GM18498 (cell line): ENCODE results near the gene MRFAP1L1.
"Not testable (repeated sequence)": the region's sequence is repeated elsewhere in the genome, so short reads cannot be mapped to it uniquely, and the experiment has no call there.

Experiments used
- ATAC-seq: cut with Tn5 transposase; IDR thresholded peaks from one replicate; pipeline ENCODE4 v1.9.1; 2021; ENCODE audit warnings: mild to moderate bottlenecking, moderate library complexity; ENCODE audit not compliant: unreplicated experiment

The MRFAP1L1 gene

GRCh38 chr4:6734165-6734786 is 24.6 kb upstream of the MRFAP1L1 start:
- no peak for ATAC-seq

GRCh38 chr4:6733358-6734164 is 23.9 kb upstream of the MRFAP1L1 start:
- no peak for ATAC-seq

GRCh38 chr4:6732441-6733357 is 23.0 kb upstream of the MRFAP1L1 start:
- no peak for ATAC-seq

- no peak for ATAC-seq
These were observed 22.1 kb upstream of the MRFAP1L1 start for GRCh38 chr4:6731780-6732179.

- ATAC-seq: no peak
These were observed 21.6 kb upstream of the MRFAP1L1 start for GRCh38 chr4:6731318-6731675.

GRCh38 chr4:6730603-6731317 is 21.1 kb upstream of the MRFAP1L1 start:
- ATAC-seq: no peak

GRCh38 chr4:6728320-6729029 is 18.8 kb upstream of the MRFAP1L1 start:
- ATAC-seq: no peak

- no peak for ATAC-seq
These were observed 18.2 kb upstream of the MRFAP1L1 start for GRCh38 chr4:6727943-6728250.

- ATAC-seq: no peak
These were observed 17.6 kb upstream of the MRFAP1L1 start for GRCh38 chr4:6727081-6727942.

- ATAC-seq: not testable (repeated sequence)
These were observed 15.8 kb upstream of the MRFAP1L1 start for GRCh38 chr4:6725427-6725961.

- no peak for ATAC-seq
These were observed 14.9 kb upstream of the MRFAP1L1 start for GRCh38 chr4:6724421-6725111.

- no peak for ATAC-seq
These were observed 14.2 kb upstream of the MRFAP1L1 start for GRCh38 chr4:6723851-6724250.

- ATAC-seq: no peak
These were observed 13.2 kb upstream of the MRFAP1L1 start for GRCh38 chr4:6722891-6723290.

GRCh38 chr4:6721121-6721520 is 11.5 kb upstream of the MRFAP1L1 start:
- no peak for ATAC-seq

GRCh38 chr4:6720202-6720699 is 10.6 kb upstream of the MRFAP1L1 start:
- ATAC-seq: peak; percentile 25

- ATAC-seq: no peak
These were observed 10.0 kb upstream of the MRFAP1L1 start for GRCh38 chr4:6719611-6720179.

- no peak for ATAC-seq
These were observed 9.4 kb upstream of the MRFAP1L1 start for GRCh38 chr4:6718932-6719610.
